ENCODE measurements around the gene SEMA4B. TPM values are rescaled to one million over a fixed set of nuclear protein-coding genes. Genes with fewer than 3 reads are reported as not detected.

Gene SEMA4B
- polyA plus RNA-seq, 3 donors, result 13.2 to 65.0 (median 22.0) TPM

GRCh38 chr15:90205050-90205848, 4.1 kb downstream of the SEMA4B start:
- Mint-ChIP-seq H3K36me3 (peaks cover 54 to 74% of the 10 kb centered on the region in 2 donors), H3K4me1 (peaks cover 68% of the 10 kb centered on the region), H3K9me3 (peaks cover 0 to 2% (median 0%) of the 10 kb centered on the region in 7 donors), H3K27ac (peak overlapping the region in 3 of 7 donors; percentile 26 to 71 (median 41)), H3K27me3 (ENCODE audit: low read depth in 3 of 3) (peaks cover 3 to 9% (median 6%) of the 10 kb centered on the region in 3 donors), H3K4me3 (no peak overlapping the region)
- Histone ChIP-seq H3K27ac (ENCODE audit: low read depth in 1 of 2, low read length in 2 of 2) (peak overlapping the region in 1 of 2 donors; percentile 17), H3K4me2 (replicated peaks; ENCODE audit: extremely low read depth, low read length, poor library complexity, severe bottlenecking) (peak overlapping the region; percentile 10), H3K4me1 (ENCODE audit: control insufficient read depth in 1 of 2, insufficient read depth in 2 of 2, low read length in 2 of 2) (peaks cover 30 to 66% of the 10 kb centered on the region in 2 donors), H4K20me1 (ENCODE audit: insufficient read depth, low read length) (peaks cover 97% of the 10 kb centered on the region), H3K9ac (ENCODE audit: insufficient read depth, low read length, poor library complexity, severe bottlenecking) (no peak overlapping the region), H3K79me2 (ENCODE audit: insufficient read depth, low read length) (peaks cover 92% of the 10 kb centered on the region), H3K27me3 (ENCODE audit: control insufficient read depth in 2 of 2, insufficient read depth in 2 of 2, low read length in 2 of 2) (peaks cover 0 to 5% of the 10 kb centered on the region in 2 donors), H2AFZ (ENCODE audit: insufficient read depth, low read depth, low read length, poor library complexity, severe bottlenecking) (no peak overlapping the region), H3K36me3 (replicated peaks in 1 of 2; ENCODE audit: control insufficient read depth in 1 of 2, insufficient read depth in 2 of 2, low read length in 2 of 2) (peaks cover 37 to 58% of the 10 kb centered on the region in 2 donors), H3K9me3 (replicated peaks in 1 of 2; ENCODE audit: control insufficient read depth in 1 of 2, insufficient read depth in 1 of 2, low read length in 2 of 2) (no peaks in the 10 kb centered on the region), H3K4me3 (replicated peaks in 1 of 3; ENCODE audit: low read depth in 2 of 3, low read length in 3 of 3) (no peak overlapping the region)
- intact Hi-C loops (cut with micrococcal nuclease), result loop anchor here in 1 of 2 donors (5.0 kb wide), 1 partner anchor 38 kb away; no protein-coding TSS in a partner anchor
- no peak for TF ChIP-seq CTCF (IDR thresholded peaks at IDR 0.05)
- DNase-seq, result no peak
- WGBS (ENCODE audit: insufficient coverage), result 87% methylated on average over 7 of the region's 10 CpGs

GRCh38 chr15:90205886-90206285, 4.8 kb downstream of the SEMA4B start:
- peaks cover 28 to 66% of the 10 kb centered on the region in 2 donors for H3K4me1 ChIP-seq (ENCODE audit: control insufficient read depth in 1 of 2, insufficient read depth in 2 of 2, low read length in 2 of 2)
- H3K27ac ChIP-seq (ENCODE audit: low read depth in 1 of 2, low read length in 2 of 2), result peak overlapping the region in 1 of 2 donors; percentile 34
- H3K9ac ChIP-seq (ENCODE audit: insufficient read depth, low read length, poor library complexity, severe bottlenecking), result no peak overlapping the region
- Mint-ChIP-seq H3K9me3 (peaks cover 0 to 2% (median 0%) of the 10 kb centered on the region in 7 donors), H3K4me3 (no peak overlapping the region), H3K36me3 (peaks cover 59 to 80% of the 10 kb centered on the region in 2 donors), H3K4me1 (peaks cover 68% of the 10 kb centered on the region), H3K27ac (peak overlapping the region in 4 of 7 donors; percentile 15 to 63 (median 40)), H3K27me3 (ENCODE audit: low read depth in 3 of 3) (peaks cover 2 to 9% (median 6%) of the 10 kb centered on the region in 3 donors)
- H3K9me3 ChIP-seq (replicated peaks in 1 of 2; ENCODE audit: control insufficient read depth in 1 of 2, insufficient read depth in 1 of 2, low read length in 2 of 2), result no peaks in the 10 kb centered on the region
- no peak overlapping the region for H3K4me3 ChIP-seq (replicated peaks in 1 of 3; ENCODE audit: low read depth in 2 of 3, low read length in 3 of 3)
- H2AFZ ChIP-seq (ENCODE audit: insufficient read depth, low read depth, low read length, poor library complexity, severe bottlenecking), result no peak overlapping the region
- peaks cover 0 to 5% of the 10 kb centered on the region in 2 donors for H3K27me3 ChIP-seq (ENCODE audit: control insufficient read depth in 2 of 2, insufficient read depth in 2 of 2, low read length in 2 of 2)
- H3K4me2 ChIP-seq (replicated peaks; ENCODE audit: extremely low read depth, low read length, poor library complexity, severe bottlenecking), result peak overlapping the region; percentile 10
- peak in 2 of 3 donors; percentile 34 to 75 for DNase-seq
- intact Hi-C loops (cut with micrococcal nuclease), result loop anchor here in 1 of 2 donors (5.0 kb wide), 1 partner anchor 39 kb away; no protein-coding TSS in a partner anchor
- TF ChIP-seq CTCF (IDR thresholded peaks at IDR 0.05), result no peak
- peaks cover 41 to 64% of the 10 kb centered on the region in 2 donors for H3K36me3 ChIP-seq (replicated peaks in 1 of 2; ENCODE audit: control insufficient read depth in 1 of 2, insufficient read depth in 2 of 2, low read length in 2 of 2)
- WGBS (ENCODE audit: insufficient coverage), result 0% methylated on average over 3 of the region's 5 CpGs
- H3K79me2 ChIP-seq (ENCODE audit: insufficient read depth, low read length), result peaks cover 92% of the 10 kb centered on the region
- peaks cover 97% of the 10 kb centered on the region for H4K20me1 ChIP-seq (ENCODE audit: insufficient read depth, low read length)
